22Rv1 (cell line): Measurements from ENCODE around the gene NRP1.

Experiments used
- ZFX ChIP-seq: fragments of 450-650 bp; IDR thresholded peaks from 2 replicates; pipeline ENCODE4 v1.6.1; 2017; ENCODE audit warnings: antibody characterized with exemption, borderline replicate concordance
- TF ChIP-seq, protein P1 (sequence below): fragments of 450-650 bp; IDR thresholded peaks from 2 replicates; pipeline ENCODE4 v1.5.1; 2017; ENCODE audit warnings: mild to moderate bottlenecking

GRCh38 chr10:33152750-33153149 is 181.7 kb downstream of the NRP1 start:
- TF ChIP-seq, protein P1, sequence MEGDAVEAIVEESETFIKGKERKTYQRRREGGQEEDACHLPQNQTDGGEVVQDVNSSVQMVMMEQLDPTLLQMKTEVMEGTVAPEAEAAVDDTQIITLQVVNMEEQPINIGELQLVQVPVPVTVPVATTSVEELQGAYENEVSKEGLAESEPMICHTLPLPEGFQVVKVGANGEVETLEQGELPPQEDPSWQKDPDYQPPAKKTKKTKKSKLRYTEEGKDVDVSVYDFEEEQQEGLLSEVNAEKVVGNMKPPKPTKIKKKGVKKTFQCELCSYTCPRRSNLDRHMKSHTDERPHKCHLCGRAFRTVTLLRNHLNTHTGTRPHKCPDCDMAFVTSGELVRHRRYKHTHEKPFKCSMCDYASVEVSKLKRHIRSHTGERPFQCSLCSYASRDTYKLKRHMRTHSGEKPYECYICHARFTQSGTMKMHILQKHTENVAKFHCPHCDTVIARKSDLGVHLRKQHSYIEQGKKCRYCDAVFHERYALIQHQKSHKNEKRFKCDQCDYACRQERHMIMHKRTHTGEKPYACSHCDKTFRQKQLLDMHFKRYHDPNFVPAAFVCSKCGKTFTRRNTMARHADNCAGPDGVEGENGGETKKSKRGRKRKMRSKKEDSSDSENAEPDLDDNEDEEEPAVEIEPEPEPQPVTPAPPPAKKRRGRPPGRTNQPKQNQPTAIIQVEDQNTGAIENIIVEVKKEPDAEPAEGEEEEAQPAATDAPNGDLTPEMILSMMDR: no peak
- TF ChIP-seq ZFX: no peak
